Measurements from ENCODE around the gene DLG2. TPM values are rescaled to one million over a fixed set of nuclear protein-coding genes. Genes with fewer than 3 reads are reported as not detected.
"Not testable (repeated sequence)": the region's sequence is repeated elsewhere in the genome, so short reads cannot be mapped to it uniquely, and the experiment has no call there.

The DLG2 gene
- total RNA-seq, 1 donor, result 3.0 TPM

DNA sequence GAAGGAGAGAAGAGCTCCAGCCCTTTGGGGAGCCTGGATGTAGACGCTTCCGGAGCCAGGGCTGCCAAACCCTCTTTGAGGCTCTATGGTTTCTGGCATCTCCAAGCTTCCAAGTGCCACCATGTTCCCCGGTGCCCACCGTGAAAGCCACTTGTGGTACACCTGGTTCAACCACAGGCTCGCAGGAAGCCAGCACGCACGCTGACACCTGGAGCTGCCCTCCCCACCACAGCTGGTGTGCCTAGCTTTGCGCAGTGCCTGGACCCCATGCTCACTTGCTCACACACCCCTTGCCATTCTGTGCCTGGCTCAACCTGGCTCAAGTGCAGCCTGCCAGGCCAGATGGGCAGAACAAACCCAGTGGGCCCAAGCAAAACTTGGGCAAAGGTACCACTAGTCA is 831.4 kb downstream of the DLG2 start:
- no peak for DNase-seq (ENCODE audit: low read depth)
- TF ChIP-seq CTCF (IDR thresholded peaks at IDR 0.05; ENCODE audit: insufficient read depth, low read length), result no peak
- H3K4me3 ChIP-seq (ENCODE audit: low read depth, low read length), result no peak overlapping the region

DNA sequence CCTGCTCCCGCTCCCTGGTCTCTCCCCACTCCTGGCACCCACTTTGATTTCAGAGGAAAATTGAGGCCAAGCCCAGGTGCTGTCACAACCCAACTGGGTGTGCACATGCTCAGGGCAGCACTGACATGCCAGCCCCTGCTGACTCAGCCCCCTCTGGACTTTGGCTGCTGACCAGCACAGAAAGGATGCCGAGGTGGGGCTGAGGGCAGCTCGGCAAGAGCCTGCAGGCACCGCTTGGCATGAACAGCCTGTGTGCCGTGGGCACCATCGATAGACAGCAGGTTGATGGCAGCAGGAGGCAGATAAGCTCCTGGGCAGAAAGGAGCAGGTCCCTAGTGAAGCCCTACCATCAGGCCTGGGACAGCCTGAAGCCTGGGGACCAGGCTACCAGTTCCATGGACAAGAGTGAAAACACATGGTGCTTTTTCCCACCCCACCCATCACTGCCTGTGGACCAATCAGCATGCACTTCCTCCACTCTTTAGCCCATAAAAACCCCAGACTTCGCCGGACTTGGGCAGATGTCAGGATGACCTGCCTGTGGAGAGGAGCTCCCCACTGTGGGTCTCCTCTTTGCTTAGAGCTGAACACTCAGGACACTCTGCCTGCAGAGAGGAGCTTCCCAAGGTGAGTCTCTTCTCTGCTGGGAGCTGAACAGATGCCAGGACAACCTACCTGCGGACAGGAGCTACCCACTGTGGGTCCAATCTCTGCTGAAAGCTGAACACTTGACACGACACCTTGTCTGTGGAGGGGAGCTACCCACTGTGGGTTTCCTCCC is 832.3 kb downstream of the DLG2 start:
- no peak for DNase-seq (ENCODE audit: low read depth)
- TF ChIP-seq CTCF (IDR thresholded peaks at IDR 0.05; ENCODE audit: insufficient read depth, low read length), result no peak
- H3K4me3 ChIP-seq (ENCODE audit: low read depth, low read length), result no peak overlapping the region

GRCh38 chr11:84793318-84793717 is 833.8 kb downstream of the DLG2 start:
- no peak for TF ChIP-seq CTCF (IDR thresholded peaks at IDR 0.05; ENCODE audit: insufficient read depth, low read length)
- no peak overlapping the region for H3K4me3 ChIP-seq (ENCODE audit: low read depth, low read length)
- DNase-seq (ENCODE audit: low read depth), result no peak

DNA sequence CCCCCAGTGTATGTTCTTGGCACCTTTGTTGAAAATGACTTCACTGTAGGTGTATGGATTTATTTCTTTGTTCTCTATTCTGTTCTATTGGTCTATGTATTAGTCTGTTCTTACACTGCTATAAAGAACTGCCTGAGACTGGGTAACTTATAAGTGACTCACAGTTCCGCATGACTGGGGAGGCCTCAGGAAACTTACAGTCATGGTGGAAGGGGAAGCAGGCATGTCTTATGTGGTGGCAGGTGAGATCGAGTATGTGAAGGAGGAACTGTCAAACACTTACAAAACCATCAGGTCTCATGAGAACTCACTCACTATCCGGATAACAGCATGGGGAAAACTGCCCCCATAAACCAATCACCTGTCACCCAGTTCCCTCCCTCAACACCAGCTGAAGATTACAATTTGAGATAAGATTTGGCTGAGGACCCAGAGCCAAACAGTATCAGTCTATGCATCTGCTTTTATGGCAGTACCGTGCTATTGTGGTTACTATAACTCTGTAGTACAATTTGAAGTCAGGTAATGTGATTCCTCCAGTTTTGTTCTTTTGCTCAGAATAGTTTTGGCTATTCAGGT is 836.2 kb downstream of the DLG2 start:
- DNase-seq (ENCODE audit: low read depth), result no peak
- no peak overlapping the region for H3K4me3 ChIP-seq (ENCODE audit: low read depth, low read length)
- TF ChIP-seq CTCF (IDR thresholded peaks at IDR 0.05; ENCODE audit: insufficient read depth, low read length), result no peak

DNA sequence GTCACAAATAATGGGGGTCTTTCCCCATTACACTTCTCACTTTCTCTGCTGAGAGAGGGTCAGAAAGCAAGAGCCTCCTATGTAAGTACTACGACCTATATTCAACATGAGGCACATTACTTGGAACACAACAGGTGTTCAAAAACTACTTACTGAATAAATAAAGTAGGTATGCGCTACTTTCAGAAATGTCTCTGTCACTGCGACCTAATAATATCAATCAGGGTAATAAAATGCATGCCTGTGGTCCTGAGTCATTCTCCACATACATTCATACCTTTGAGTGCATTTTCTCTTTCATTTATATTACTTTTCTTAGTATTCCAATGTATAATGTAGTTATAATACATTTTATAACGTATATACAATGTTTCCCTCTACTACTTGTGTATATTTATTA is 838.9 kb downstream of the DLG2 start:
- no peak for TF ChIP-seq CTCF (IDR thresholded peaks at IDR 0.05; ENCODE audit: insufficient read depth, low read length)
- no peak overlapping the region for H3K4me3 ChIP-seq (ENCODE audit: low read depth, low read length)
- no peak for DNase-seq (ENCODE audit: low read depth)

- not testable (repeated sequence) for DNase-seq (ENCODE audit: low read depth); H3K4me3 ChIP-seq (ENCODE audit: low read depth, low read length)
Measured at GRCh38 chr11:84784158-84784557, 843.0 kb downstream of the DLG2 start.

DNA sequence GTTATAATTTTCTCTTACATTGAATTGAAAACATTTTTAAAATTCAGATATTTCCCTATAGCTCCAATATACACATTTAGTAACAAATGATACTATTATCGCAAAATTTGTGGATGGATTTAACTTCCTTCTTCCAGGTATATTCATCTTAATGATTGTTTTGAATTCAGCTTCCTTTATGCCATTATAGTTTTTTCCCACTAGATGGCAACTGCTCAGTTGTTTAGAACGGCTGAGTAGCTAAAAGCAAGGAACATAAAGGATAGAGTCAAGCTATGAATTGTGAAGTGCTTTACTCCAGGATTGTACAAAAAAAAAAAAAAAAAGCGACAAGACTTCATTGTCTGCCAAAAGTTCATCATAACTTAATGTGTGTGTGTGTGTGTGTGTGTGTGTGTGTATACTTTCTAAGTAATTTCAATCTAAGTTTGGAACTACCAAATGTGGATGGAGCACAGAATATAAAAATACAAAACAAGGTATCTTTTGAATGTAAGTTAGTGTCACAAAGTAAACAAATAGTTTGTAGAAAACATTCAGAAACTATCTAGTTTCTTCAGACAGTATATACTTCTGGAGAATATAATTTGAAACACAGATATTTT is 846.4 kb downstream of the DLG2 start:
- TF ChIP-seq CTCF (IDR thresholded peaks at IDR 0.05; ENCODE audit: insufficient read depth, low read length), result peak; percentile 61
- no peak overlapping the region for H3K4me3 ChIP-seq (ENCODE audit: low read depth, low read length)
- peak; percentile 38 for DNase-seq (ENCODE audit: low read depth)
